A549 (cell line): Measurements from ENCODE around the gene TMEM117. TPM values are rescaled to one million over a fixed set of nuclear protein-coding genes. Genes with fewer than 3 reads are reported as not detected.

ENCODE experiments used
- ATAC-seq, 2 experiments: fragments of 200-7000 bp in 1 of 2; fragments of >200 bp in 1 of 2; cut with Nextera tagmentation in 1 of 2; cut with Tn5 transposase in 1 of 2; 3 replicates each; pipeline versions ENCODE4 v1.8.0 to v1.9.1; 2018 to 2020; ENCODE audit warnings: mild to moderate bottlenecking in 1 of 2, moderate library complexity in 1 of 2
- CTCF ChIA-PET: fragments of 300-600 bp; sonication (Branson Sonifier 250); formaldehyde crosslinking; extraction: SDS; loops from one replicate; lab custom pipeline; 2021; ENCODE audit warnings: antibody characterized with exemption, inconsistent platforms; lab: Yijun Ruan, JAX
- POLR2A ChIA-PET: fragments of 350-600 bp; formaldehyde crosslinking; extraction: SDS; loops from one replicate; lab custom pipeline; 2021; ENCODE audit warnings: antibody characterized with exemption, inconsistent platforms; lab: Yijun Ruan, JAX
- DNase-seq, 2 experiments: peaks; one replicate each; pipeline versions ENCODE4 v3.0.0 to v3.0.0-alpha.2; 2011 to 2016; ENCODE audit warnings: low read depth in 1 of 2, low spot score in 1 of 2
- FAIRE-seq: peaks from 2 replicates; lab custom pipeline; 2011; peaks lifted over from hg19 to GRCh38; lab: Jason Lieb, UNC
- H3K27ac ChIP-seq, 2 experiments: fragments of >200 bp; sonication (Bioruptor Twin); formaldehyde crosslinking; 3 replicates each; pipeline ENCODE4 v1.5.1; 2016 to 2017
- H3K4me1 ChIP-seq: fragments of >200 bp; sonication (Bioruptor Twin); formaldehyde crosslinking; 3 replicates; pipeline ENCODE4 v1.6.1; 2016
- H3K4me2 ChIP-seq: fragments of >200 bp; sonication (Bioruptor Twin); formaldehyde crosslinking; 3 replicates; pipeline ENCODE4 v1.6.1; 2016
- H3K4me3 ChIP-seq: fragments of >200 bp; sonication (Bioruptor Twin); formaldehyde crosslinking; 3 replicates; pipeline ENCODE4 v1.5.1; 2016
- H3K9me3 ChIP-seq: fragments of >200 bp; sonication (Bioruptor Twin); formaldehyde crosslinking; 3 replicates; pipeline ENCODE4 v1.6.1; 2016
- ATOH8 ChIP-seq: fragments of 250-450 bp; sonication (Bioruptor Pico); IDR thresholded peaks from 2 replicates; pipeline ENCODE4 v1.5.0; 2020; ENCODE audit warnings: low read depth, mild to moderate bottlenecking, moderate library complexity
- EHMT2 ChIP-seq: fragments of 200-600 bp; sonication (generic); IDR thresholded peaks from 2 replicates; pipeline ENCODE4 v1.6.1; 2016; ENCODE audit warnings: antibody characterized with exemption, low read depth, mild to moderate bottlenecking, moderate library complexity
- ESRRA ChIP-seq: fragments of 150-350 bp; IDR thresholded peaks from 2 replicates; pipeline ENCODE4 v1.6.1; 2014; ENCODE audit warnings: mild to moderate bottlenecking, low read length, borderline replicate concordance
- HES2 ChIP-seq: fragments of >200 bp; sonication (Bioruptor Twin); formaldehyde crosslinking; IDR thresholded peaks from 2 replicates; pipeline ENCODE4 v1.6.1; 2016
- HMGXB4 ChIP-seq: fragments of 250-450 bp; sonication (Bioruptor Pico); IDR thresholded peaks from 2 replicates; pipeline ENCODE4 v1.5.0; 2021; ENCODE audit warnings: mild to moderate bottlenecking, moderate library complexity, borderline replicate concordance
- HOXB13 ChIP-seq: fragments of 250-450 bp; sonication (Bioruptor Pico); IDR thresholded peaks from 2 replicates; pipeline ENCODE4 v1.5.0; 2020; ENCODE audit warnings: low read depth, mild to moderate bottlenecking, moderate library complexity
- JUN ChIP-seq, 2 experiments: fragments of >200 bp; sonication (Bioruptor Twin); formaldehyde crosslinking; IDR thresholded peaks; 2 replicates in 1 of 2; 3 replicates in 1 of 2; pipeline ENCODE4 v1.6.1; 2016 to 2017
- JUNB ChIP-seq: fragments of >200 bp; sonication (Bioruptor Twin); formaldehyde crosslinking; IDR thresholded peaks from 2 replicates; pipeline ENCODE4 v1.6.1; 2016
- MAFK ChIP-seq: fragments of 450-650 bp; IDR thresholded peaks from 2 replicates; pipeline ENCODE4 v1.6.1; 2014; ENCODE audit not compliant: partially characterized antibody
- MAZ ChIP-seq: fragments of 150-350 bp; IDR thresholded peaks from 2 replicates; pipeline ENCODE4 v1.6.1; 2014; ENCODE audit warnings: antibody characterized with exemption, low read depth, low read length, borderline replicate concordance
- PHF8 ChIP-seq: fragments of 200-600 bp; sonication (generic); IDR thresholded peaks from 2 replicates; pipeline ENCODE4 v1.6.1; 2016; ENCODE audit warnings: low read depth, mild to moderate bottlenecking, antibody characterized with exemption, moderate library complexity, borderline replicate concordance
- POLR2A ChIP-seq: IDR thresholded peaks from 2 replicates; pipeline ENCODE4 v1.6.1; 2012; ENCODE audit warnings: mild to moderate bottlenecking, low read length
- POLR2AphosphoS2 ChIP-seq: conservative IDR thresholded peaks from 2 replicates; pipeline ENCODE4 v1.6.1; 2012; ENCODE audit warnings: low read length, improper control_type of control experiment, inconsistent platforms
- SREBF2 ChIP-seq: fragments of 450-650 bp; IDR thresholded peaks from 2 replicates; pipeline ENCODE4 v1.6.1; 2014; ENCODE audit warnings: mild to moderate bottlenecking, moderate library complexity
- ZC3H11A ChIP-seq: fragments of 450-650 bp; IDR thresholded peaks from 2 replicates; pipeline ENCODE4 v1.6.1; 2014; ENCODE audit warnings: antibody characterized with exemption, mild to moderate bottlenecking
- WGBS: methylation state at CpG from one replicate; pipeline ENCODE4 v1.1.6; 2017; ENCODE audit errors: missing lambda C conversion rate; 5-methylcytosine and 5-hydroxymethylcytosine counted together
- polyA plus RNA-seq, 4 experiments: library from polyadenylated mRNA; depleted of rRNA in 3 of 4; stranded (reverse); fragments of >200 nt; fragmentation: RNase III in 1 of 4; extraction: RNeasy Plus Mini Kit Qiagen cat#74134 plus additional on column Dnase treatment in 1 of 4; gene quantifications; 2 replicates in 3 of 4; 3 replicates in 1 of 4; pipeline ENCODE4 v1.2.3, GENCODE V29; 2011 to 2017
- TF ChIP-seq, protein P1 (sequence below): fragments of >200 bp; sonication (Bioruptor Twin); formaldehyde crosslinking; IDR thresholded peaks from 3 replicates; pipeline ENCODE4 v1.6.1; 2016
- TF ChIP-seq, protein P2 (sequence below): fragments of >200 bp; sonication (Bioruptor Twin); formaldehyde crosslinking; IDR thresholded peaks from 3 replicates; pipeline ENCODE4 v1.5.1; 2016

The TMEM117 gene
- polyA plus RNA-seq, 2 of the 4 experiments (the other 2 are of a cell fraction), result 2.1 to 4.6 TPM

- peaks cover 22% of the 10 kb centered on the region; the same call in 2 of the 3 replicates for H3K4me1 ChIP-seq
- H3K27ac ChIP-seq, result peak within 1 kb of the TSS; percentile 92 to 99
- ChIA-PET CTCF (interaction anchor here (0.6 to 3.7 kb wide), 11 partner anchors 8 to 154 kb away, joined by 3 to 14 read pairs (median 3); no protein-coding TSS in a partner anchor), POLR2A (interaction anchor here (0.7 to 2.8 kb wide), 21 partner anchors 8 to 76 kb away, joined by 3 to 34 read pairs (median 4); partner anchors contain the start of genes IRAK4, PUS7L and TMEM117)
- H3K9me3 ChIP-seq, result no peaks in the 10 kb centered on the region
- TF ChIP-seq ATOH8 (CRISPR knock-in tag) (no peak), PHF8 (peak; percentile 88), HES2 (no peak), HMGXB4 (CRISPR knock-in tag) (peak; percentile 90; the same call in 1 of the 2 replicates), POLR2A (peak; percentile 78), MAFK (peak; percentile 94), JUN (IDR thresholded peaks at IDR 0.05) (peak; percentile 57 to 90; a peak in 4 of 5 replicates)
- TF ChIP-seq, protein P1, sequence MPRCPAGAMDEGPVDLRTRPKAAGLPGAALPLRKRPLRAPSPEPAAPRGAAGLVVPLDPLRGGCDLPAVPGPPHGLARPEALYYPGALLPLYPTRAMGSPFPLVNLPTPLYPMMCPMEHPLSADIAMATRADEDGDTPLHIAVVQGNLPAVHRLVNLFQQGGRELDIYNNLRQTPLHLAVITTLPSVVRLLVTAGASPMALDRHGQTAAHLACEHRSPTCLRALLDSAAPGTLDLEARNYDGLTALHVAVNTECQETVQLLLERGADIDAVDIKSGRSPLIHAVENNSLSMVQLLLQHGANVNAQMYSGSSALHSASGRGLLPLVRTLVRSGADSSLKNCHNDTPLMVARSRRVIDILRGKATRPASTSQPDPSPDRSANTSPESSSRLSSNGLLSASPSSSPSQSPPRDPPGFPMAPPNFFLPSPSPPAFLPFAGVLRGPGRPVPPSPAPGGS, result peak; percentile 91
- TF ChIP-seq, protein P2, sequence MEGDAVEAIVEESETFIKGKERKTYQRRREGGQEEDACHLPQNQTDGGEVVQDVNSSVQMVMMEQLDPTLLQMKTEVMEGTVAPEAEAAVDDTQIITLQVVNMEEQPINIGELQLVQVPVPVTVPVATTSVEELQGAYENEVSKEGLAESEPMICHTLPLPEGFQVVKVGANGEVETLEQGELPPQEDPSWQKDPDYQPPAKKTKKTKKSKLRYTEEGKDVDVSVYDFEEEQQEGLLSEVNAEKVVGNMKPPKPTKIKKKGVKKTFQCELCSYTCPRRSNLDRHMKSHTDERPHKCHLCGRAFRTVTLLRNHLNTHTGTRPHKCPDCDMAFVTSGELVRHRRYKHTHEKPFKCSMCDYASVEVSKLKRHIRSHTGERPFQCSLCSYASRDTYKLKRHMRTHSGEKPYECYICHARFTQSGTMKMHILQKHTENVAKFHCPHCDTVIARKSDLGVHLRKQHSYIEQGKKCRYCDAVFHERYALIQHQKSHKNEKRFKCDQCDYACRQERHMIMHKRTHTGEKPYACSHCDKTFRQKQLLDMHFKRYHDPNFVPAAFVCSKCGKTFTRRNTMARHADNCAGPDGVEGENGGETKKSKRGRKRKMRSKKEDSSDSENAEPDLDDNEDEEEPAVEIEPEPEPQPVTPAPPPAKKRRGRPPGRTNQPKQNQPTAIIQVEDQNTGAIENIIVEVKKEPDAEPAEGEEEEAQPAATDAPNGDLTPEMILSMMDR, result 0 out of 3 replicates have a peak, but pooled peaks have one; percentile 11
- TF ChIP-seq, all 56 proteins: peak for 7
- ATAC-seq (peak; percentile 98 to 99), FAIRE-seq (no peak), DNase-seq (peak; percentile 73 to 82)
- H3K4me3 ChIP-seq, result peak within 1 kb of the TSS; percentile 85
- 1% methylated on average over 26 of the region's 89 CpGs for WGBS
- H3K4me2 ChIP-seq, result peak within 1 kb of the TSS; percentile 93
Observed at GRCh38 chr12:43805860-43806736, 29.8 kb upstream of the TMEM117 start, which contains the start of gene TWF1. Gene TWF1 (minus strand): TSS chr12:43806317. CDS start chr12:43806245, 72 bp downstream.

GRCh38 chr12:43806737-43807072, 29.2 kb upstream of the TMEM117 start:
- CTCF ChIA-PET, result interaction anchor here (1.4 to 3.7 kb wide), 5 partner anchors 10 to 76 kb away, joined by 3 to 14 read pairs (median 5); no protein-coding TSS in a partner anchor
- peak overlapping the region; percentile 85 for H3K4me3 ChIP-seq
- H3K9me3 ChIP-seq, result no peaks in the 10 kb centered on the region
- H3K27ac ChIP-seq, result peak overlapping the region; percentile 92 to 99
- ATAC-seq, result no peak
- TF ChIP-seq MAZ (no peak), JUNB (no peak), SREBF2 (no peak), ZC3H11A (no peak), ESRRA (no peak), HOXB13 (CRISPR knock-in tag) (no peak), POLR2AphosphoS2 (no peak), EHMT2 (no peak)
- TF ChIP-seq, all 56 proteins: peak for 0
- FAIRE-seq (no peak), DNase-seq (no peak)
- Histone ChIP-seq H3K4me2 (peak overlapping the region; percentile 93), H3K4me1 (peaks cover 22% of the 10 kb centered on the region; the same call in 2 of the 3 replicates)
- POLR2A ChIA-PET, result interaction anchor here (1.1 to 2.8 kb wide), 7 partner anchors 10 to 76 kb away, joined by 3 to 34 read pairs (median 14); partner anchors contain the start of genes IRAK4, PUS7L and TMEM117
- 8% methylated on average over 3 of the region's 3 CpGs for WGBS
